SK-N-SH treated with all-trans-retinoic acid at 6 μM for 48 hours (cell line): ENCODE data around the gene TEDC2.

Experiments used
- ATAC-seq: fragments of 200-7000 bp; cut with Tn5 transposase; 3 replicates; pipeline ENCODE4 v1.9.1; 2020; ENCODE audit warnings: mild to moderate bottlenecking, moderate library complexity
- BACH2 ChIP-seq: fragments of 250-450 bp; sonication (Bioruptor Pico); IDR thresholded peaks from 2 replicates; pipeline ENCODE4 v1.9.0; 2021; ENCODE audit warnings: mild to moderate bottlenecking, borderline replicate concordance
- CREB5 ChIP-seq: fragments of 250-450 bp; sonication (Bioruptor Pico); IDR thresholded peaks from 2 replicates; pipeline ENCODE4 v1.5.1; 2020; ENCODE audit warnings: low read depth, mild to moderate bottlenecking, moderate library complexity
- CSDC2 ChIP-seq: fragments of 250-450 bp; sonication (Bioruptor Pico); IDR thresholded peaks from 2 replicates; pipeline ENCODE4 v1.5.0; 2020; ENCODE audit warnings: mild to moderate bottlenecking, moderate library complexity
- CSRNP3 ChIP-seq: fragments of 250-450 bp; sonication (Bioruptor Pico); IDR thresholded peaks from 2 replicates; pipeline ENCODE4 v1.5.1; 2021; ENCODE audit warnings: mild to moderate bottlenecking, moderate library complexity
- ESRRG ChIP-seq: fragments of 250-450 bp; sonication (Bioruptor Pico); IDR thresholded peaks from 2 replicates; pipeline ENCODE4 v1.6.1; 2021; ENCODE audit warnings: mild to moderate bottlenecking
- GLIS3 ChIP-seq: fragments of 250-450 bp; sonication (Bioruptor Pico); IDR thresholded peaks from 2 replicates; pipeline ENCODE4 v1.5.0; 2020; ENCODE audit warnings: mild to moderate bottlenecking, moderate library complexity
- ISL1 ChIP-seq: fragments of 250-450 bp; sonication (Bioruptor Pico); IDR thresholded peaks from 2 replicates; pipeline ENCODE4 v2.1.2; 2022; ENCODE audit warnings: mild to moderate bottlenecking, moderate library complexity
- OSR1 ChIP-seq: fragments of 250-450 bp; sonication (Bioruptor Pico); IDR thresholded peaks from 2 replicates; pipeline ENCODE4 v1.8.0; 2022; ENCODE audit warnings: moderate library complexity, mild to moderate bottlenecking, inconsistent platforms
- PATZ1 ChIP-seq: fragments of 250-450 bp; sonication (Bioruptor Pico); IDR thresholded peaks from 2 replicates; pipeline ENCODE4 v1.8.0; 2020; ENCODE audit warnings: mild to moderate bottlenecking, moderate library complexity, borderline replicate concordance
- POU6F1 ChIP-seq: fragments of 250-450 bp; sonication (Bioruptor Pico); IDR thresholded peaks from 2 replicates; pipeline ENCODE4 v1.8.0; 2021; ENCODE audit warnings: low read depth, mild to moderate bottlenecking, moderate library complexity, borderline replicate concordance
- PPARA ChIP-seq: fragments of 250-450 bp; sonication (Bioruptor Pico); IDR thresholded peaks from 2 replicates; pipeline ENCODE4 v1.5.0; 2020; ENCODE audit warnings: mild to moderate bottlenecking, borderline replicate concordance
- SNAI2 ChIP-seq: fragments of 250-450 bp; sonication (Bioruptor Pico); IDR thresholded peaks from 2 replicates; pipeline ENCODE4 v1.5.0; 2020; ENCODE audit warnings: mild to moderate bottlenecking, moderate library complexity
- TCF4 ChIP-seq: fragments of 250-450 bp; sonication (Bioruptor Pico); IDR thresholded peaks from 2 replicates; pipeline ENCODE4 v1.8.0; 2021; ENCODE audit warnings: mild to moderate bottlenecking, moderate library complexity, borderline replicate concordance
- TOX ChIP-seq: fragments of 250-450 bp; sonication (Bioruptor Pico); IDR thresholded peaks from 2 replicates; pipeline ENCODE4 v1.8.0; 2021; ENCODE audit warnings: mild to moderate bottlenecking, moderate library complexity, borderline replicate concordance
- TSHZ2 ChIP-seq: fragments of 250-450 bp; sonication (Bioruptor Pico); IDR thresholded peaks from 2 replicates; pipeline ENCODE4 v1.5.0; 2020; ENCODE audit warnings: mild to moderate bottlenecking, moderate library complexity
- ZC3H10 ChIP-seq: fragments of 250-450 bp; sonication (Bioruptor Pico); IDR thresholded peaks from 2 replicates; pipeline ENCODE4 v1.5.1; 2021; ENCODE audit warnings: mild to moderate bottlenecking, moderate library complexity
- ZFP3 ChIP-seq: fragments of 250-450 bp; sonication (Bioruptor Pico); IDR thresholded peaks from 2 replicates; pipeline ENCODE4 v1.5.0; 2020; ENCODE audit warnings: mild to moderate bottlenecking, moderate library complexity
- ZFP30 ChIP-seq: fragments of 450-650 bp; formaldehyde crosslinking; IDR thresholded peaks from 2 replicates; pipeline ENCODE4 v1.5.0; 2022; ENCODE audit warnings: mild to moderate bottlenecking, moderate library complexity
- ZNF565 ChIP-seq: fragments of 450-650 bp; formaldehyde crosslinking; conservative IDR thresholded peaks from 2 replicates; pipeline ENCODE4 v1.5.0; 2020; ENCODE audit warnings: low read depth, mild to moderate bottlenecking, moderate library complexity
- ZNF70 ChIP-seq: fragments of 450-650 bp; formaldehyde crosslinking; IDR thresholded peaks from 2 replicates; pipeline ENCODE4 v1.5.0; 2020; ENCODE audit warnings: mild to moderate bottlenecking, moderate library complexity
- ZNF8 ChIP-seq: fragments of 450-650 bp; formaldehyde crosslinking; IDR thresholded peaks from 2 replicates; pipeline ENCODE4 v1.5.0; 2020; ENCODE audit warnings: mild to moderate bottlenecking, moderate library complexity

TEDC2 gene

GRCh38 chr16:2469399-2470233 lies 9.7 kb downstream of the TEDC2 start:
- TF ChIP-seq ESRRG (no peak), ZFP30 (CRISPR knock-in tag) (no peak), ZC3H10 (no peak), ZFP3 (no peak), TOX (no peak), ZNF8 (CRISPR knock-in tag) (no peak), ZNF565 (CRISPR knock-in tag) (no peak), ZNF70 (CRISPR knock-in tag) (no peak), SNAI2 (CRISPR knock-in tag) (no peak), ISL1 (CRISPR knock-in tag) (no peak), CREB5 (no peak), TSHZ2 (no peak), TCF4 (CRISPR knock-in tag) (no peak), PPARA (CRISPR knock-in tag) (no peak), BACH2 (CRISPR knock-in tag) (no peak)
- no peak for ATAC-seq

GRCh38 chr16:2470234-2470601 lies 10.3 kb downstream of the TEDC2 start:
- ATAC-seq = no peak
- TF ChIP-seq ZNF70 (CRISPR knock-in tag) (no peak), PATZ1 (CRISPR knock-in tag) (no peak), ZNF8 (CRISPR knock-in tag) (no peak), ZFP30 (CRISPR knock-in tag) (no peak), TSHZ2 (no peak), CREB5 (no peak), ZNF565 (CRISPR knock-in tag) (no peak), PPARA (CRISPR knock-in tag) (no peak), CSDC2 (CRISPR knock-in tag) (no peak), ESRRG (no peak), OSR1 (no peak), CSRNP3 (no peak), GLIS3 (CRISPR knock-in tag) (no peak), POU6F1 (CRISPR knock-in tag) (no peak), SNAI2 (CRISPR knock-in tag) (no peak), BACH2 (CRISPR knock-in tag) (no peak)
- TF ChIP-seq, all 23 proteins: peak for 0
